GM19397 (cell line): ENCODE results near the gene MYOCOS.

Experiments
- ATAC-seq: cut with Tn5 transposase; IDR thresholded peaks from one replicate; pipeline ENCODE4 v1.9.1; 2021; ENCODE audit warnings: mild to moderate bottlenecking, moderate library complexity; ENCODE audit not compliant: unreplicated experiment

MYOCOS gene

GRCh38 chr1:171623651-171624331 lies 1.7 kb downstream of the MYOCOS start:
- ATAC-seq, result no peak

GRCh38 chr1:171625225-171625624 lies 3.2 kb downstream of the MYOCOS start:
- ATAC-seq, result no peak

GRCh38 chr1:171627020-171627419 lies 5.0 kb downstream of the MYOCOS start:
- ATAC-seq, result no peak

GRCh38 chr1:171628225-171628624 lies 6.2 kb downstream of the MYOCOS start:
- ATAC-seq, result no peak

GRCh38 chr1:171635661-171636060 lies 13.6 kb downstream of the MYOCOS start:
- ATAC-seq, result no peak

- ATAC-seq, result no peak
Observed at GRCh38 chr1:171636141-171636540, 14.1 kb downstream of the MYOCOS start.

- ATAC-seq, result no peak
Observed at GRCh38 chr1:171637928-171638576, 16.0 kb downstream of the MYOCOS start.

GRCh38 chr1:171640225-171640624 lies 18.2 kb downstream of the MYOCOS start:
- no peak for ATAC-seq

- no peak for ATAC-seq
Observed at GRCh38 chr1:171641076-171641864, 19.2 kb downstream of the MYOCOS start.

- ATAC-seq, result no peak
Observed at GRCh38 chr1:171642197-171642596, 20.2 kb downstream of the MYOCOS start.

- ATAC-seq, result no peak
Observed at GRCh38 chr1:171643156-171643555, 21.1 kb downstream of the MYOCOS start.

GRCh38 chr1:171644805-171645483 lies 22.9 kb downstream of the MYOCOS start:
- no peak for ATAC-seq

- no peak for ATAC-seq
Observed at GRCh38 chr1:171645553-171646248, 23.7 kb downstream of the MYOCOS start.

GRCh38 chr1:171646249-171646560 lies 24.2 kb downstream of the MYOCOS start:
- no peak for ATAC-seq

GRCh38 chr1:171652234-171652822 lies 30.3 kb downstream of the MYOCOS start, which contains the start of gene MYOC:
Gene MYOC (minus strand): TSS chr1:171652688. CDS start chr1:171652611, 77 bp downstream.
- no peak for ATAC-seq

GRCh38 chr1:171653796-171654195 lies 31.8 kb downstream of the MYOCOS start:
- no peak for ATAC-seq

- no peak for ATAC-seq
Observed at GRCh38 chr1:171654201-171654941, 32.3 kb downstream of the MYOCOS start.

- no peak for ATAC-seq
Observed at GRCh38 chr1:171654942-171655745, 33.1 kb downstream of the MYOCOS start.

GRCh38 chr1:171655746-171656116 lies 33.7 kb downstream of the MYOCOS start:
- no peak for ATAC-seq
